ENCODE measurements around the gene TSPAN3. TPM values are rescaled to one million over a fixed set of nuclear protein-coding genes. Genes with fewer than 3 reads are reported as not detected.

The TSPAN3 gene
- polyA plus RNA-seq, 1 donor (not counting 4 experiments of a cell fraction or from before 2014, with no cell fraction given): 181 TPM

DNA sequence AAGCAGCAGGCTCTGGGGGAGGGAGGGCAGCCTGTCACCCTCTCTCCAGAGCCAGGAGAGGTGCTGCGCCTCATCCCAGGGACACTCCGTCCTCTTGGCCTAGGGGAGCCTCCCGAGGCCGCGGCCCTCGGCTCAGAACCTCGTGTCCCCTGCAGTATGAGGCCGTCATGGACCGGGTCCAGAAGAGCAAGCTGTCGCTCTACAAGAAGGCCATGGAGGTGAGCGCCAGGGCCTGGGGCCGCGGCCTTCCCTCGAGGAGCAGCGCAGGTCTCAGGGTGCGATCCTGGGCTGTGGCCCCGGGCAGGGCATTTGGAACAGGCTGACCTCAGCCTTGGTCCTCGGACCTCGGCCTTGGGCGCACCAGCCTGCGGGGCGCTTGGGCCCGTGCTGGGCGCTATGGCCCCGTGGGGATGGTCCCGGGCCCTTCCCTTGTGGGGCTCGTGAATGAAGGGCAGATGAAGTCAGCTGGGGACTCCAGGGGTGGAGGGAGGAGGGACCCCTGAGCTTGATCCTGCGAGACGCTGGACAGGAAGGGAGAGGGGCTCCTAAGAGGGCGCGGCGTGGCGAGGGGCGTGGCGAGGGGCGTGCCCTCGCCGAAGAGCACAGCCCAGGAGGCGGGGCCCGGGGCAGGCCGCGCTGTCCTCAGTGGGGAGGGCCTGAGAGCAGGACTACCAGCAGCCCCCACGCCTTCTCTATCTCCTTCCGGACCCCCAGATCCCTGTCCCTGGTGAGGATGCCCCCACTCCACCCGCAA lies 43.0 kb downstream of the TSPAN3 start:
- TF ChIP-seq, protein P1, sequence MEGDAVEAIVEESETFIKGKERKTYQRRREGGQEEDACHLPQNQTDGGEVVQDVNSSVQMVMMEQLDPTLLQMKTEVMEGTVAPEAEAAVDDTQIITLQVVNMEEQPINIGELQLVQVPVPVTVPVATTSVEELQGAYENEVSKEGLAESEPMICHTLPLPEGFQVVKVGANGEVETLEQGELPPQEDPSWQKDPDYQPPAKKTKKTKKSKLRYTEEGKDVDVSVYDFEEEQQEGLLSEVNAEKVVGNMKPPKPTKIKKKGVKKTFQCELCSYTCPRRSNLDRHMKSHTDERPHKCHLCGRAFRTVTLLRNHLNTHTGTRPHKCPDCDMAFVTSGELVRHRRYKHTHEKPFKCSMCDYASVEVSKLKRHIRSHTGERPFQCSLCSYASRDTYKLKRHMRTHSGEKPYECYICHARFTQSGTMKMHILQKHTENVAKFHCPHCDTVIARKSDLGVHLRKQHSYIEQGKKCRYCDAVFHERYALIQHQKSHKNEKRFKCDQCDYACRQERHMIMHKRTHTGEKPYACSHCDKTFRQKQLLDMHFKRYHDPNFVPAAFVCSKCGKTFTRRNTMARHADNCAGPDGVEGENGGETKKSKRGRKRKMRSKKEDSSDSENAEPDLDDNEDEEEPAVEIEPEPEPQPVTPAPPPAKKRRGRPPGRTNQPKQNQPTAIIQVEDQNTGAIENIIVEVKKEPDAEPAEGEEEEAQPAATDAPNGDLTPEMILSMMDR (optimal IDR thresholded peaks at IDR 0.05 in 1 of 3, IDR thresholded peaks at IDR 0.05 in 1 of 3, conservative IDR thresholded peaks at IDR 0.05 in 1 of 3; ENCODE audit: extremely low read depth in 1 of 3, insufficient read depth in 2 of 3, low read length in 3 of 3): no peak
- TF ChIP-seq EZH2 (IDR thresholded peaks at IDR 0.05; ENCODE audit: low read length): no peak
- Histone ChIP-seq H2AFZ (ENCODE audit: control insufficient read depth, low read length) (no peak overlapping the region), H4K20me1 (ENCODE audit: control insufficient read depth, extremely low read depth, insufficient read depth, low read length) (no peaks in the 10 kb centered on the region), H3K9ac (ENCODE audit: control insufficient read depth, extremely low read depth, insufficient read depth, low read length) (no peak overlapping the region), H3K4me2 (ENCODE audit: control insufficient read depth, extremely low read depth, insufficient read depth, low read depth, low read length) (no peak overlapping the region), H3K4me3 (ENCODE audit: control insufficient read depth in 2 of 3, extremely low read depth in 1 of 3, insufficient read depth in 2 of 3, low read depth in 1 of 3, low read length in 3 of 3) (no peak overlapping the region), H3K79me2 (ENCODE audit: control insufficient read depth, insufficient read depth, low read length) (no peaks in the 10 kb centered on the region), H3K27ac (ENCODE audit: control insufficient read depth, insufficient read depth, low read length) (no peak overlapping the region), H3K9me3 (ENCODE audit: control insufficient read depth, low read depth, low read length) (no peaks in the 10 kb centered on the region), H3K36me3 (ENCODE audit: control insufficient read depth in 2 of 2, extremely low read depth in 1 of 2, insufficient read depth in 2 of 2, low read length in 2 of 2) (peaks cover under 1 to 8% of the 10 kb centered on the region in 2 experiments), H3K9me1 (ENCODE audit: control insufficient read depth, extremely low read depth, insufficient read depth, low read length) (no peaks in the 10 kb centered on the region), H3K27me3 (ENCODE audit: control insufficient read depth, extremely low read depth, insufficient read depth, low read length) (no peaks in the 10 kb centered on the region), H3K4me1 (ENCODE audit: control insufficient read depth, extremely low read depth, insufficient read depth, low read length) (peaks cover 2% of the 10 kb centered on the region)
- FAIRE-seq (no peak), DNase-seq (ENCODE audit: low read depth, low spot score) (no peak)
- dilution Hi-C loops (cut with MboI; ENCODE audit: extremely low pct_ligation_motif_present, low sequenced_read_pairs): no loop called here

DNA sequence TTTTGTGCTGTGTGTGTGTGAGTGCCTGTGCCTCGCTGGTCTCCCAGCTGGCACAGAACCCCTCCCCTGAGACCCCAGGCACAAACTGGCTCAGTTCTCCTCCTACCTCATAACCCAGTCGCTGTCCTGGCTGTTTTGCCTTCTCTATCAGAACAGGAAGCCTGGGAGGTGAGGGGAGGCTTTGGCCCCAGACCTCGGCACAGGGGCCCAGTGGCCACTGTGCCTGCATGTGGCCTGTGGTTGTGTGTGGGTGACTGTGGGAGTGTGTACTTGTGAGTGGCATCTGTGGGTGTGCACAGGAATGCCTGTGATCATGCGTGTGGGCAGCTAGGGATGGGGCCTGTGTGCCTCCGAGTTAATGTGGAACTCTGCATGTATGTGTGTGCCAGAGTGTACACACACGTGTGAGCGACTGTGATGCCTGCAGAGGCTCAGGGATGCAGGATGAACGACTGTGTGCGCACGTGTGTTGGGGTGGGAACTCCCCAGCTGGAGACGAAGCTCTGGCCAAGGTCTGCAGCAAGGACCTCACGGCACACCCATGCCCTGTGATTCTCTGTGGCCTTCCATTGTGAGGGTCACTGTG lies 43.7 kb downstream of the TSPAN3 start:
- H3K36me3 ChIP-seq (ENCODE audit: control insufficient read depth in 2 of 2, extremely low read depth in 1 of 2, insufficient read depth in 2 of 2, low read length in 2 of 2): peaks cover 0 to 8% of the 10 kb centered on the region in 2 experiments
- TF ChIP-seq EZH2 (IDR thresholded peaks at IDR 0.05; ENCODE audit: low read length): no peak
- TF ChIP-seq, protein P1 (optimal IDR thresholded peaks at IDR 0.05 in 1 of 3, IDR thresholded peaks at IDR 0.05 in 1 of 3, conservative IDR thresholded peaks at IDR 0.05 in 1 of 3; ENCODE audit: extremely low read depth in 1 of 3, insufficient read depth in 2 of 3, low read length in 3 of 3): no peak
- H3K9ac ChIP-seq (ENCODE audit: control insufficient read depth, extremely low read depth, insufficient read depth, low read length): no peak overlapping the region
- peaks cover 4% of the 10 kb centered on the region for H3K4me1 ChIP-seq (ENCODE audit: control insufficient read depth, extremely low read depth, insufficient read depth, low read length)
- no peak overlapping the region for H2AFZ ChIP-seq (ENCODE audit: control insufficient read depth, low read length)
- no peaks in the 10 kb centered on the region for H3K79me2 ChIP-seq (ENCODE audit: control insufficient read depth, insufficient read depth, low read length)
- dilution Hi-C loops (cut with MboI; ENCODE audit: extremely low pct_ligation_motif_present, low sequenced_read_pairs): no loop called here
- H3K4me3 ChIP-seq (ENCODE audit: control insufficient read depth in 2 of 3, extremely low read depth in 1 of 3, insufficient read depth in 2 of 3, low read depth in 1 of 3, low read length in 3 of 3): no peak overlapping the region
- FAIRE-seq (no peak), DNase-seq (ENCODE audit: low read depth, low spot score) (no peak)
- H3K27me3 ChIP-seq (ENCODE audit: control insufficient read depth, extremely low read depth, insufficient read depth, low read length): no peaks in the 10 kb centered on the region
- H3K27ac ChIP-seq (ENCODE audit: control insufficient read depth, insufficient read depth, low read length): no peak overlapping the region
- no peak overlapping the region for H3K4me2 ChIP-seq (ENCODE audit: control insufficient read depth, extremely low read depth, insufficient read depth, low read depth, low read length)
- H4K20me1 ChIP-seq (ENCODE audit: control insufficient read depth, extremely low read depth, insufficient read depth, low read length): no peaks in the 10 kb centered on the region
- no peaks in the 10 kb centered on the region for H3K9me3 ChIP-seq (ENCODE audit: control insufficient read depth, low read depth, low read length)
- H3K9me1 ChIP-seq (ENCODE audit: control insufficient read depth, extremely low read depth, insufficient read depth, low read length): no peaks in the 10 kb centered on the region

Measured in keratinocyte (primary cell).